Sigmoid colon (tissue), 7 donors: ENCODE data around the gene TBC1D20. TPM values are rescaled to one million over a fixed set of nuclear protein-coding genes. Genes with fewer than 3 reads are reported as not detected.

Experiments
- DNase-seq: peaks from one replicate; pipeline ENCODE4 v3.0.0-alpha.2; 2019
- H3K27ac ChIP-seq, 4 donors: fragments of 200-600 bp; sonication (generic); one replicate each; pipeline ENCODE4 v1.5.1; 2016 to 2019; ENCODE audit warnings: mild to moderate bottlenecking in 1 of 4
- H3K27me3 ChIP-seq, 3 donors: fragments of 200-600 bp; sonication (generic); one replicate each; pipeline ENCODE4 v1.5.1; 2019; ENCODE audit warnings: mild to moderate bottlenecking in 1 of 3
- H3K36me3 ChIP-seq, 4 donors: fragments of 200-600 bp; sonication (generic); one replicate each; pipeline ENCODE4 v1.5.1; 2016 to 2019
- H3K4me1 ChIP-seq, 4 donors: fragments of 200-600 bp; sonication (generic); one replicate each; pipeline ENCODE4 v1.5.1; 2017 to 2019
- H3K4me3 ChIP-seq, 4 donors: fragments of 200-600 bp; sonication (generic); one replicate each; pipeline ENCODE4 v1.5.1; 2017 to 2019; ENCODE audit warnings: mild to moderate bottlenecking in 2 of 4, moderate library complexity in 1 of 4
- H3K9me3 ChIP-seq, 4 donors: fragments of 200-600 bp in 3 of 4; sonication (generic) in 3 of 4; one replicate each; pipeline versions ENCODE4 v1.5.1 to v1.6.1; 2013 to 2019
- CTCF ChIP-seq, 4 experiments: fragments of 450-650 bp in 3 of 4; fragments of 200-600 bp in 1 of 4; IDR thresholded peaks; one replicate each; pipeline ENCODE4 v1.5.1; 2016 to 2019; ENCODE audit warnings: antibody characterized with exemption in 4 of 4, mild to moderate bottlenecking in 3 of 4, moderate library complexity in 2 of 4
- EP300 ChIP-seq, 4 donors: sonication (generic); formaldehyde crosslinking; IDR thresholded peaks; one replicate each; pipeline ENCODE4 v1.6.1; 2017; ENCODE audit warnings: antibody characterized with exemption in 4 of 4
- POLR2A ChIP-seq, 2 donors: fragments of 450-650 bp; IDR thresholded peaks; one replicate each; pipeline ENCODE4 v1.6.1; 2016; ENCODE audit warnings: antibody characterized with exemption in 2 of 2, mild to moderate bottlenecking in 2 of 2, moderate library complexity in 2 of 2
- POLR2AphosphoS5 ChIP-seq, 4 donors: sonication (generic); formaldehyde crosslinking; IDR thresholded peaks; one replicate each; pipeline ENCODE4 v1.6.1; 2017; ENCODE audit warnings: antibody characterized with exemption in 4 of 4
- WGBS, 2 donors: extraction: QIAGEN DNeasy Blood & Tissue Kit; methylation state at CpG; one replicate each; pipeline ENCODE4 v1.1.7; 2013; 5-methylcytosine and 5-hydroxymethylcytosine counted together
- intact Hi-C: fragments of 100-400 bp; cut with DNase I; formaldehyde crosslinking; loops from one replicate; pipeline ENCODE4 v1.15.1; 2023
- polyA plus RNA-seq, 3 donors: library from polyadenylated mRNA; stranded (reverse); fragments of 200-250 nt; gene quantifications; one replicate each; pipeline ENCODE4 v1.2.3, GENCODE V29; 2013
- total RNA-seq, 4 donors: library from RNA; depleted of rRNA; stranded (reverse); fragments of >200 nt; gene quantifications; one replicate each; pipeline ENCODE4 v1.1.0, GENCODE V29; 2016
- donor health status: healthy with polysubstance abuse.
- donor health status: Bipolar disorder and iron deficiency.
- donor health status: healthy.

Gene TBC1D20
- total and polyA plus RNA-seq, 7 donors, result 16.8 to 42.9 (median 32.6) TPM

GRCh38 chr20:487655-488054, 25.3 kb upstream of the TBC1D20 start:
- TF ChIP-seq CTCF (IDR thresholded peaks at IDR 0.05) (no peak), POLR2A (IDR thresholded peaks at IDR 0.05) (no peak), POLR2AphosphoS5 (IDR thresholded peaks at IDR 0.05) (no peak), EP300 (IDR thresholded peaks at IDR 0.05) (no peak)
- Histone ChIP-seq H3K9me3 (no peaks in the 10 kb centered on the region), H3K4me3 (no peak overlapping the region), H3K27me3 (no peaks in the 10 kb centered on the region), H3K4me1 (no peaks in the 10 kb centered on the region), H3K27ac (no peak overlapping the region), H3K36me3 (peaks cover 24 to 98% (median 40%) of the 10 kb centered on the region in 4 donors)
- no peak for DNase-seq
- WGBS, 2 donors, result 87 to 97% methylated on average over 4 of the region's 4 CpGs
- intact Hi-C loops, result no loop called here

- Histone ChIP-seq H3K27me3 (no peaks in the 10 kb centered on the region), H3K4me1 (no peaks in the 10 kb centered on the region), H3K4me3 (no peak overlapping the region), H3K36me3 (peaks cover 24 to 85% (median 36%) of the 10 kb centered on the region in 4 donors), H3K27ac (no peak overlapping the region), H3K9me3 (no peaks in the 10 kb centered on the region)
- no peak for DNase-seq
- WGBS, 2 donors, result 57 to 80% methylated on average over 9 of the region's 9 CpGs
- intact Hi-C loops, result loop anchor here (5.0 kb wide), 1 partner anchor 77 kb away; the partner anchor contains the start of gene RBCK1
- TF ChIP-seq POLR2AphosphoS5 (IDR thresholded peaks at IDR 0.05), result no peak
- no peak for TF ChIP-seq CTCF (IDR thresholded peaks at IDR 0.05)
- TF ChIP-seq POLR2A (IDR thresholded peaks at IDR 0.05), result no peak
- no peak for TF ChIP-seq EP300 (IDR thresholded peaks at IDR 0.05)
Observed at GRCh38 chr20:483815-484644, 21.7 kb upstream of the TBC1D20 start.

GRCh38 chr20:481167-481566, 18.8 kb upstream of the TBC1D20 start:
- no peaks in the 10 kb centered on the region for H3K9me3 ChIP-seq
- no peak for TF ChIP-seq POLR2AphosphoS5 (IDR thresholded peaks at IDR 0.05)
- no peaks in the 10 kb centered on the region for H3K4me1 ChIP-seq
- intact Hi-C loops, result loop anchor here (5.0 kb wide), 1 partner anchor 74 kb away; the partner anchor contains the start of gene RBCK1
- H3K36me3 ChIP-seq, result peaks cover 6 to 57% (median 16%) of the 10 kb centered on the region in 4 donors
- H3K27ac ChIP-seq, result no peak overlapping the region
- 43 to 44% methylated on average over 1 of the region's 1 CpG for WGBS, 2 donors
- H3K4me3 ChIP-seq, result no peak overlapping the region
- no peaks in the 10 kb centered on the region for H3K27me3 ChIP-seq
- no peak for DNase-seq

- Histone ChIP-seq H3K4me3 (no peak overlapping the region), H3K27ac (no peak overlapping the region), H3K9me3 (no peaks in the 10 kb centered on the region), H3K36me3 (peaks cover 0 to 46% (median 13%) of the 10 kb centered on the region in 4 donors), H3K27me3 (no peaks in the 10 kb centered on the region), H3K4me1 (no peaks in the 10 kb centered on the region)
- no peak for TF ChIP-seq POLR2A (IDR thresholded peaks at IDR 0.05)
- TF ChIP-seq EP300 (IDR thresholded peaks at IDR 0.05), result no peak
- no peak for TF ChIP-seq POLR2AphosphoS5 (IDR thresholded peaks at IDR 0.05)
- TF ChIP-seq CTCF (IDR thresholded peaks at IDR 0.05), result no peak
- intact Hi-C loops, result loop anchor here (5.0 kb wide), 1 partner anchor 73 kb away; the partner anchor contains the start of gene RBCK1
- no peak for DNase-seq
- 48 to 80% methylated on average over 3 of the region's 3 CpGs for WGBS, 2 donors
Observed at GRCh38 chr20:480044-480443, 17.7 kb upstream of the TBC1D20 start.

GRCh38 chr20:479487-479886, 17.2 kb upstream of the TBC1D20 start:
- WGBS, 2 donors, result 20 to 67% methylated on average over 2 of the region's 2 CpGs
- H3K4me3 ChIP-seq, result no peak overlapping the region
- TF ChIP-seq CTCF (IDR thresholded peaks at IDR 0.05) (no peak), EP300 (IDR thresholded peaks at IDR 0.05) (no peak), POLR2AphosphoS5 (IDR thresholded peaks at IDR 0.05) (no peak), POLR2A (IDR thresholded peaks at IDR 0.05) (no peak)
- H3K27me3 ChIP-seq, result no peaks in the 10 kb centered on the region
- H3K9me3 ChIP-seq, result no peaks in the 10 kb centered on the region
- H3K4me1 ChIP-seq, result no peaks in the 10 kb centered on the region
- intact Hi-C loops, result loop anchor here (1.0 kb wide), 1 partner anchor 125 kb away; no protein-coding TSS in a partner anchor
- no peak overlapping the region for H3K27ac ChIP-seq
- H3K36me3 ChIP-seq, result peaks cover 0 to 42% (median 13%) of the 10 kb centered on the region in 4 donors
- DNase-seq, result no peak
